A673 (cell line): ENCODE measurements around the gene SHQ1.

Experiments
- EZH2 ChIP-seq: fragments of 200-600 bp; sonication (generic); IDR thresholded peaks from 2 replicates; pipeline ENCODE4 v1.6.1; 2017; ENCODE audit warnings: borderline replicate concordance, low read depth, mild to moderate bottlenecking, mixed read lengths, antibody characterized with exemption, low read length; ENCODE audit not compliant: poor library complexity, severe bottlenecking
- TF ChIP-seq, protein P1 (sequence below): fragments of 300-800, 200-600 bp; sonication (generic); conservative IDR thresholded peaks from 2 replicates; pipeline ENCODE4 v1.5.1; 2017; ENCODE audit warnings: low read depth, mild to moderate bottlenecking, antibody characterized with exemption, low read length, moderate library complexity, mixed read lengths

GRCh38 chr3:72791161-72791560 lies 57.1 kb downstream of the SHQ1 start:
- TF ChIP-seq, protein P1, sequence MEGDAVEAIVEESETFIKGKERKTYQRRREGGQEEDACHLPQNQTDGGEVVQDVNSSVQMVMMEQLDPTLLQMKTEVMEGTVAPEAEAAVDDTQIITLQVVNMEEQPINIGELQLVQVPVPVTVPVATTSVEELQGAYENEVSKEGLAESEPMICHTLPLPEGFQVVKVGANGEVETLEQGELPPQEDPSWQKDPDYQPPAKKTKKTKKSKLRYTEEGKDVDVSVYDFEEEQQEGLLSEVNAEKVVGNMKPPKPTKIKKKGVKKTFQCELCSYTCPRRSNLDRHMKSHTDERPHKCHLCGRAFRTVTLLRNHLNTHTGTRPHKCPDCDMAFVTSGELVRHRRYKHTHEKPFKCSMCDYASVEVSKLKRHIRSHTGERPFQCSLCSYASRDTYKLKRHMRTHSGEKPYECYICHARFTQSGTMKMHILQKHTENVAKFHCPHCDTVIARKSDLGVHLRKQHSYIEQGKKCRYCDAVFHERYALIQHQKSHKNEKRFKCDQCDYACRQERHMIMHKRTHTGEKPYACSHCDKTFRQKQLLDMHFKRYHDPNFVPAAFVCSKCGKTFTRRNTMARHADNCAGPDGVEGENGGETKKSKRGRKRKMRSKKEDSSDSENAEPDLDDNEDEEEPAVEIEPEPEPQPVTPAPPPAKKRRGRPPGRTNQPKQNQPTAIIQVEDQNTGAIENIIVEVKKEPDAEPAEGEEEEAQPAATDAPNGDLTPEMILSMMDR, result no peak
- no peak for TF ChIP-seq EZH2
